Fibroblast of mammary gland (primary cell): ENCODE data around the gene USP6.
"Not testable (repeated sequence)": the region's sequence is repeated elsewhere in the genome, so short reads cannot be mapped to it uniquely, and the experiment has no call there.

Source experiments
- DNase-seq: peaks from one replicate; pipeline ENCODE4 v3.0.0-alpha.2; 2010; ENCODE audit warnings: low read depth
- H3K4me3 ChIP-seq: 2 replicates; pipeline ENCODE4 v1.5.1; 2011; ENCODE audit warnings: low read depth, mild to moderate bottlenecking, low read length, moderate library complexity; ENCODE audit not compliant: control insufficient read depth
- TF ChIP-seq, protein P1 (sequence below): conservative IDR thresholded peaks from 2 replicates; pipeline ENCODE4 v1.5.1; 2011; ENCODE audit warnings: low read depth, low read length, inconsistent platforms; ENCODE audit not compliant: control insufficient read depth, insufficient read depth

The USP6 gene

DNA sequence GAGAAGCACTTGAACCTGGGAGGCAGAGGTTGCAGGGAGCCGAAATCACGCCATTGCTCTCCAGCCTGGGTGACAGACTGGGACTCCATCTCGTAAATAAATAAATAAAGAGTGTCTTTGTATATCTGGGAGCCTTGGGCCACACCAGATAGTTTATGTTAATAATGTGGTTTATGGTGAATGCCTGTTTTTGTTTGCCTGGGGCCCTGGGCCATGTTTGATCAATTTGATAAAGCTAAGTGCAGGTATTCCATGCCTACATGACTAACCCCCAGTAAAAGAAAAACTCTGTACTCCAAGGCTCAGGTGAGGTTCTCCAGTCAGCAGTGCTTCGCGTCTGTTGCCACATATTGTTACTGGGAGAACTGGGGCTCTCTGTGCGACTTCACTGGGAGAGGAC is 103.7 kb downstream of the USP6 start:
- TF ChIP-seq, protein P1, sequence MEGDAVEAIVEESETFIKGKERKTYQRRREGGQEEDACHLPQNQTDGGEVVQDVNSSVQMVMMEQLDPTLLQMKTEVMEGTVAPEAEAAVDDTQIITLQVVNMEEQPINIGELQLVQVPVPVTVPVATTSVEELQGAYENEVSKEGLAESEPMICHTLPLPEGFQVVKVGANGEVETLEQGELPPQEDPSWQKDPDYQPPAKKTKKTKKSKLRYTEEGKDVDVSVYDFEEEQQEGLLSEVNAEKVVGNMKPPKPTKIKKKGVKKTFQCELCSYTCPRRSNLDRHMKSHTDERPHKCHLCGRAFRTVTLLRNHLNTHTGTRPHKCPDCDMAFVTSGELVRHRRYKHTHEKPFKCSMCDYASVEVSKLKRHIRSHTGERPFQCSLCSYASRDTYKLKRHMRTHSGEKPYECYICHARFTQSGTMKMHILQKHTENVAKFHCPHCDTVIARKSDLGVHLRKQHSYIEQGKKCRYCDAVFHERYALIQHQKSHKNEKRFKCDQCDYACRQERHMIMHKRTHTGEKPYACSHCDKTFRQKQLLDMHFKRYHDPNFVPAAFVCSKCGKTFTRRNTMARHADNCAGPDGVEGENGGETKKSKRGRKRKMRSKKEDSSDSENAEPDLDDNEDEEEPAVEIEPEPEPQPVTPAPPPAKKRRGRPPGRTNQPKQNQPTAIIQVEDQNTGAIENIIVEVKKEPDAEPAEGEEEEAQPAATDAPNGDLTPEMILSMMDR = no peak
- no peak for DNase-seq

GRCh38 chr17:5220074-5220473 is 104.2 kb downstream of the USP6 start:
- TF ChIP-seq, protein P1 = no peak
- no peak overlapping the region for H3K4me3 ChIP-seq
- DNase-seq = no peak

More for the DNA sequence above, 103.7 kb downstream of the USP6 start:
- H3K4me3 ChIP-seq = no peak overlapping the region

DNA sequence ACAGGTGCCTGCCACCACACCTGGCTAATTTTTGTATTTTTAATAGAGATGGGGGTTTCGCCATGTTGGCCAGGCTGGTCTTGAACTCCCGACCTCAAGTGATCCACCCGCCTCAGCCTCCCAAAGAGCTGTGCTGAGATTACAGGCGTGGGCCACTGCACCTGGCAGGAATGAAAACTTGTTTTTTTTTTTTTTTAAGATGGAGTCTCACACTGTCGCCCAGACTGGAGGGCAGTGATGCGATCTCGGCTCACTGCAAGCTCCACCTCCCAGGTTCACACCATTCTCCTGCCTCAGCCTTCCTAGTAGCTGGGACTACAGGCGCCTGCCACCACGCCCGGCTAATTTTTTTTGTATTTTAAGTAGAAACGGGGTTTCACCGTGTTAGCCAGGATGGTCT is 106.1 kb downstream of the USP6 start:
- not testable (repeated sequence) for DNase-seq, H3K4me3 ChIP-seq
